HG02943 (cell line): Measurements from ENCODE around the gene ACAP3.

Experiments
- ATAC-seq: cut with Tn5 transposase; IDR thresholded peaks from one replicate; pipeline ENCODE4 v1.9.1; 2021; ENCODE audit warnings: mild to moderate bottlenecking, low read depth, moderate library complexity; ENCODE audit not compliant: unreplicated experiment

Gene ACAP3

DNA sequence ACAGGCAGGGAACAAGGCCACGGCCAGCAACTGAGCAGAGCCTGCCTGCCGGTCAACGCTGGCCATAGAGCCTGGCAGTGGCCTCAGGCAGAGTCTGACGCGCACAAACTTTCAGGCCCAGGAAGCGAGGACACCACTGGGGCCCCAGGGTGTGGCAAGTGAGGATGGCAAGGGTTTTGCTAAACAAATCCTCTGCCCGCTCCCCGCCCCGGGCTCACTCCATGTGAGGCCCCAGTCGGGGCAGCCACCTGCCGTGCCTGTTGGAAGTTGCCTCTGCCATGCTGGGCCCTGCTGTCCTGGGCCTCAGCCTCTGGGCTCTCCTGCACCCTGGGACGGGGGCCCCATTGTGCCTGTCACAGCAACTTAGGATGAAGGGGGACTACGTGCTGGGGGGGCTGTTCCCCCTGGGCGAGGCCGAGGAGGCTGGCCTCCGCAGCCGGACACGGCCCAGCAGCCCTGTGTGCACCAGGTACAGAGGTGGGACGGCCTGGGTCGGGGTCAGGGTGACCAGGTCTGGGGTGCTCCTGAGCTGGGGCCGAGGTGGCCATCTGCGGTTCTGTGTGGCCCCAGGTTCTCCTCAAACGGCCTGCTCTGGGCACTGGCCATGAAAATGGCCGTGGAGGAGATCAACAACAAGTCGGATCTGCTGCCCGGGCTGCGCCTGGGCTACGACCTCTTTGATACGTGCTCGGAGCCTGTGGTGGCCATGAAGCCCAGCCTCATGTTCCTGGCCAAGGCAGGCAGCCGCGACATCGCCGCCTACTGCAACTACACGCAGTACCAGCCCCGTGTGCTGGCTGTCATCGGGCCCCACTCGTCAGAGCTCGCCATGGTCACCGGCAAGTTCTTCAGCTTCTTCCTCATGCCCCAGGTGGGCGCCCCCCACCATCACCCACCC, 23.6 kb upstream of the ACAP3 start, which contains the start of gene TAS1R3:
Gene TAS1R3, plus strand, starts transcription at position 213 of the 898 bp plus-strand sequence. Its CDS starts 66 bp downstream, at position 279.
- no peak for ATAC-seq

DNA sequence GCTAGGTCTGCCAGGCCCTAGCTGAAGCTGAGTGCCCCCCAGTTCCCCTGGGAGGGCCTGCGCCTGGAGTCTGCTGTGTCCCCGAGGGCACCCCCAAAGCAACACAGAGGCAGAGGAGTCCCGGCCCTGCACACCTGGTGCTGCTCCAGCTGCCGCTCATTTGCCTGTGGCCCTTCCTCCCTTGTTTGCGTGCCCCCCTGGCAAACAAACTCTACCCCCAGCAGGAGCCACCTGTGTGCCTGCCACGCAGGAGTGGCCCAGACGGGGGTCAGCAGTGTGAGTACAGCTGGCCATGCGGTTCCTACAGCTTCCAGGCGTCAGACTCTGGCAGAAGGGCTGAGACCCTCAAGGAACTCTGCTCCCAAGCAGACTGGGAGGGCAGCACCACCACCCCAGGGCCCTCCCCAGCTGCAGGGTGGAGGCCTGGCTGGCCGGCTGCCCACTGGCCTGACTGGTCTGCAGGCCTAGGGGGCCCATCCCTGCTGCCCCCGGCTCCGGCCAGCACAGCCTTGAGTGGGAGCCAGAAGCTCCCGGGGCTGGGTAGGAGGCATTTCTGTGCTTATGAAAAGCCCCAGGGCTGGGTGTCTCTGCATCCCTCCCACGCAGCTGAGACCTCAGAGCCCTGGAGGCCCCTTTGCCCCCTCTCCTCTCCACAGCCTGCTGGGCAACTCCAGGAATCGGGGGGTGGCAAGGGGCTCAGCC, 22.8 kb upstream of the ACAP3 start:
- ATAC-seq = no peak

DNA sequence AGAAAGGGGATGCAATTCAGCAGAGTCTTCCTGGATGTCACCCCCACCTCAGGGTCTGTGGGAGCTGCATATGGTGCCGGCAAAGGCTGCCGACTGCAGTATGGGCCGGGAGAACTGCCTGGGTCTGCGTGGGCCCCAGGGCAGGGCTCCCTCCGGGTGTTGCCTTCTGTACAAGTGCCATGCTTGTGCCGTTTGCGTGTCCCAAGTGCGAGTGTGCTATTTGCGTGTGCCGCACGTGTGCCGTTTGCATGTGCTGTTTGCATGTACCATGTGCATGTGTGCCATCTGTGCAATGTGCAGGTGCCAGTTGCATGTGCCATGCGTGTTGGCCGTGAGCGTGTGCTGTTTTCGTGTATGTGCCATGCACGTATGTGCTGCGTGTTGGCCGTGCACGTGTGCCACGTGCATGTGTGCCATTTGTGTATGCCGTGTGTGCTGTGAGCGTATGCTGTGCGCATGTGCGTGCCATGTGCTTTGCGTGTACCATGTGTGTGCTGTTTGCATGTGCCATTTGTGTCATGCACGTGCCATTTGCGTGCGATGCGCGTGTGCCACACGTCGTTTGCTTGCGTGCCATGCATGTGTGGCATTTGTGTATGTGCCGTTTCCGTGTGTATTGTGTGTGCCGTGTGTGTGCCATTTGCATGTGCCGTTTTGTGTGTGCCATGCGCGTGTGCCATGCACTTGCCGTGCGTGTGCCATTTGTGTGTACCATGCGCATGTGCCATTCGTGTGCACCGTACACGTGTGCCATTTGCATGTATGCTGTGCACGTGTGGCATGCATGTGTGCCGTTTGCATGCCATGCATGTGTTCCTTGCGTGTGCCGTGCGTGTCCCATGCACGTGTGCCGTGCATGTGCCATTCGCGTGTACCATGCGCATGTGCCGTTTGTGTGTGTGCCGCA, 21.8 kb upstream of the ACAP3 start:
- no peak for ATAC-seq

DNA sequence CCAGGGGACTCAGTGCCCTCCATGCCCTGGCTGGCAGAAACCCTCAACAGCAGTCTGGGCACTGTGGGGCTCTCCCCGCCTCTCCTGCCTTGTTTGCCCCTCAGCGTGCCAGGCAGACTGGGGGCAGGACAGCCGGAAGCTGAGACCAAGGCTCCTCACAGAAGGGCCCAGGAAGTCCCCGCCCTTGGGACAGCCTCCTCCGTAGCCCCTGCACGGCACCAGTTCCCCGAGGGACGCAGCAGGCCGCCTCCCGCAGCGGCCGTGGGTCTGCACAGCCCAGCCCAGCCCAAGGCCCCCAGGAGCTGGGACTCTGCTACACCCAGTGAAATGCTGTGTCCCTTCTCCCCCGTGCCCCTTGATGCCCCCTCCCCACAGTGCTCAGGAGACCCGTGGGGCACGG, 20.5 kb upstream of the ACAP3 start:
- no peak for ATAC-seq

DNA sequence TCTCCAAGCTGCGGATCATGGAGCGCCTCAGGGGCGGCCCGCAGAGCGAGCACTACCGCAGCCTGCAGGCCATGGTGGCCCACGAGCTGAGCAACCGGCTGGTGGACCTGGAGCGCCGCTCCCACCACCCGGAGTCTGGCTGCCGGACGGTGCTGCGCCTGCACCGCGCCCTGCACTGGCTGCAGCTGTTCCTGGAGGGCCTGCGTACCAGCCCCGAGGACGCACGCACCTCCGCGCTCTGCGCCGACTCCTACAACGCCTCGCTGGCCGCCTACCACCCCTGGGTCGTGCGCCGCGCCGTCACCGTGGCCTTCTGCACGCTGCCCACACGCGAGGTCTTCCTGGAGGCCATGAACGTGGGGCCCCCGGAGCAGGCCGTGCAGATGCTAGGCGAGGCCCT, 19.6 kb upstream of the ACAP3 start:
- ATAC-seq = no peak

DNA sequence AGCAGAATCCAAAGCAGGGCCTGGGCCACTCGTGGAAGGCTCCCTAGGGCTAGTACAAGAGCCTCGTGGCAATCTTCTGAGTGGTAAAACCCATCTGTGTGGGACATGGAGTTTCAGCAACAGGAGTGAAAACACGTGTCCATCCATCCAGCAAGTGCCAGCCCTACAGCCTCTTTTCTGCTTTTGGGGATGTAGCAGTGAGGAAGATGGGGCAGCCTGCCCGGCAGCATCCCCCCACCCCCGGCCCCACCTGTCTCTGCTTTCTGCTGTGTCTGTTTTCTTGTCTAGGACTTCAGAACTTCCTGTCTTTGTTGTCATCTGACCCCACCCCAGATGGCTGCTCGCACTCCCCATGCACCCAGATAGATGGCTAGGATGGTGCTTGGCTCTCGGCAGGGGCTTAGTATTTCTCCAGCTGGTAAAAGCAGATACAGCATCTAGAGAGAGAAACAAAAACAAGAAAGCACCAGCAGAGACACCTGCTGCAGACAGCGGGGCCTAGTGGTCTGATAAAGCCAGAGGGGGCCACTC, 18.4 kb upstream of the ACAP3 start:
- ATAC-seq = no peak

DNA sequence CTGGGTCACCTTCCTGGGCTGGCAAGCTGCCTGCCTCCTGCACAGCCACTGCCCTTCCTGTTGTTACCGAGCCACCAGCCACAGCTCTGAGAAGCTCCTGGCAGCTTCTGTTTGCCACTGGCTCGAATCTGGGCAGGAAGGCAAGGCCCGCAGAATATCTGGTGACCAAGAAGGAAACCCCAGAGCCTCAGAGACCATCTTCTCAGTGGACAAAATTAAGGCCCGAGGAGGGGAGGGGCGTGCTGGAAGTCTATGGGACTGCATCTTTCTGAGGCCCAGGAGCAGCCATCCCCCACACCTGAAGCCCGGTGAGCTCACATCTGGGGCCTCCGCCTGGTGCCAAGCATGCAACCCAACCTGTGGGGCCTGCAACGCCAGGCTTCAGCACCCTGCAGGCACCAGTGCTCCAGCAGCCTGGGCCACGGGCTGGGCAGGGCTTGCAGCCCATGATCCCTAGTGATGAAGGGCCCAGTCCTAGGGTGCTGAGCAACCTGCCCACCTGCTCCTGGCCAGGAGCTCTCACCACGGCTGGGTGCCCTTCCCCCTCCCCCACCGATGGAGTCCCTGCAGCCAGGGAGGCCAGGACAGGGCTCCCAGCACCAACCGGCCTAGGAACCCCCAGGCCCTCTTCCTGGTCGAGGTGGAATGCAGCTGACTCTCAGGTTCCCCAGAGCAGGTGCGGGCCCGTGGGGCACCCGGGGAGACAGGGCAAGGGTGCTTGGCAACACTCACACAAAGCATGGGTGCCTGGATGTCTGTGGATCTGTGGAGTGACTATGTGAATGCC, 17.8 kb upstream of the ACAP3 start:
- ATAC-seq = no peak

DNA sequence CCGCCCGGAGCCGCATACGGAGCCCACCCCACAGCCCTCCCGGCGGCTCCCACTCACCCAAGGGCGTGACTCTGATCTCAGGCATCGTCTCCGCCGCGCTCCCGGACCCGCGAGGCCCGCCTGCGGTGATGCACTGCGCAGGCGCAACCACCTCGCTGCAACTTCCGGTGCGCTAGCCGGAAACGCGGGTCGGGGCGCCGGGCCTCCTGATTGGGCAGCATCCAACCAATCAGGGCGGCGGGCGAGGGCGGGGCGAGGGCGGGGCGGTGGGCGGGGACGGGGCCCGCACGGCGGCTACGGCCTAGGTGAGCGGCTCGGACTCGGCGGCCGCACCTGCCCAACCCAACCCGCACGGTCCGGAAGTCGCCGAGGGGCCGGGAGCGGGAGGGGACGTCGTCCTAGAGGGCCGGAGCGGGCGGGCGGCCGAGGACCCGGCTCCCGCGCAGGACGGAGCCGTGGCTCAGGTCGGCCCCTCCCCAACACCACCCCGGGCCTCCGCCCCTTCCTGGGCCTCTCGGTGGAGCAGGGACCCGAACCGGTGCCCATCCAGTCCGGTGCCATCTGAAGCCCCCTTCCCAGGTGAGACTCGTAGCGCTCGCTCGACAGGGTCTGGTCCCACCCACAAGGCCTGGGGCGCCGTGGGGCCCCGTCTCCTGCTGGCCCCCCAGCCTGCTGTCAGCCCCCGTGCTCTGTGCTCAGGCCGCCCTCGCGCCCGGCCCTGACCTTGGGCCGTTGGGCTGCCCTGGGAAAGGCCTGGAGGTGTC, 17.0 kb upstream of the ACAP3 start, which contains the start of the genes CPTP and INTS11:
Gene CPTP, plus strand, starts transcription at position 279 of the 764 bp plus-strand sequence. CDS start 2,109 bp downstream, outside the sequence.
Gene INTS11, minus strand, starts transcription at position 137 of the 764 bp plus-strand sequence. Its CDS starts 52 bp downstream, at position 85.
- ATAC-seq = peak; percentile 60

DNA sequence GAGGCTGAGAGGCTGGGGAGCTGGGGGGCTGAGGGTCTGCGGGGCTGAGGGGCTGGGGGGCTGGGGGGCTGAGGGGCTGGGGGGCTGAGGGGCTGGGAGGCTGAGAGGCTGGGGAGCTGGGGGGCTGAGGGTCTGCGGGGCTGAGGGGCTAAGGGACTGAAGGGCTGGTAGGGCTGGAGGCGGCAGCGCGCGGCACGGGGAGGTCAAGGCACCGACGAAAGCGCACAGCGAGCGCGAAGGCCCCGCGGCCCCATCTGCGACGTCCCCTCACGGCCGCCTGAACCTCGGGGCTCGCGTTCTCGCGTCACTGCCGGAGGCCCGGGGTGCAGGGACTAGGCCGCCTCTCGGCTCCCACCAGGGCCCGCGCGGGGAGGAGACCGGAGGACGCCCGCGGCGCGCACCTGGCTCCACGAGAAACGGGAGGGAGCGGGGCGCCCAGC, 16.4 kb upstream of the ACAP3 start:
- ATAC-seq = peak; percentile 24

DNA sequence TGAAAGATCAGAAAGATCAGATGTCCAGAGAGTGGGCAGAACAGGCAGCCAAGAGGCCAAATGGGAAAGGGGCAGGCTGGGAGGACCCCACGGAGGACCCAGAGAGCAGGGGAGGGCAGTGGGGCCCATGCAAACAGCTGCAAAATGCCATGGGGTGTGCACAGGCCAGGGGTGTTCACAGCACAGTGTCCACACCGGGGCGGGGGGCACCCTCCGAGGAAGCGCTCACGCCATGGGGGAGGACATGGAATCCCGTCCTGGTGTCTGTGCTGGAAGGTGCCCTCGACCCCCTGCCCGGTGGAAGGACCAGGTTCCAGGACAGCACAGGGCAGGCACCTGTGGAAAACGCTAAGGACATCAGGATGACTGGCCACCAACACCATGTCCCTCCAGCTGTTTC, 15.2 kb upstream of the ACAP3 start:
- no peak for ATAC-seq

DNA sequence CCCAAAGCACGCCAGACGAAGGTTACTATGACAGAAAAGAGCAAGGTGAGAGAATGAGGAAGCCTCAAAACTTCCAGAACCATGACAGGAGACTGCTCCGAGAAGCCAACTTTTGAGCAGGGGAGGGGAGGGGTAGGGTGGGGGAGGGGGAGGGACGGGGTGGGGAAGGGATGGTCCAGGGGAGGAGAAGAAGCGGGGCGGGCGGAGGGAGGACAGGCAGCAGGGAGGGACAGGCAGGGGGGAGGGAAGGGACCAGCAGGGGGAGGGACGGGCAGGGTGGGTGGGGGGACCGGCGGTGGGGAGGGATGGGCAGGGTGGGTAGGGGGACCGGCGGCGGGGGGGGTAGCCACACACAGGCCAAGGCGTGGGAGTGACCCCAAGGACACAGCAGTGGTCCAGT, 14.7 kb upstream of the ACAP3 start:
- no peak for ATAC-seq

DNA sequence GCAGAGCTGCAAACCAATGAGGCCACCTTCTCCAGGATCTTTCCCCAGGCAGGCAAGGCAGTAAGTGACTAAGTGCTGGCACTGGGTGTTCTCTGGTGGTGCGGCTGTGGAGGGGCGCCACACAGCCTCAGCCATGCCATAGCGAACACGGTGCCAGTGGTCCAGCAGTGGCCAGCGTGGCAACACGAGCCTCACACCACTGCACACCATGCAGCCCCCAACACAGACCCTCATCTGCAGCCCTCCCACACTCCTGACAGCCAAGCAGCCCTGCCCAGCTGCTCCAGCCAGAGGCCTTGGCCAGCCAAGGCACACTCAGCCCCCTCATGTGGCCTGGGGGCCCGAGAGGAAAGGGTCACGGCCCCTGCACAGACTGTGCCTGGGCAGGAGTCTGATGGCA, 13.7 kb upstream of the ACAP3 start:
- no peak for ATAC-seq

DNA sequence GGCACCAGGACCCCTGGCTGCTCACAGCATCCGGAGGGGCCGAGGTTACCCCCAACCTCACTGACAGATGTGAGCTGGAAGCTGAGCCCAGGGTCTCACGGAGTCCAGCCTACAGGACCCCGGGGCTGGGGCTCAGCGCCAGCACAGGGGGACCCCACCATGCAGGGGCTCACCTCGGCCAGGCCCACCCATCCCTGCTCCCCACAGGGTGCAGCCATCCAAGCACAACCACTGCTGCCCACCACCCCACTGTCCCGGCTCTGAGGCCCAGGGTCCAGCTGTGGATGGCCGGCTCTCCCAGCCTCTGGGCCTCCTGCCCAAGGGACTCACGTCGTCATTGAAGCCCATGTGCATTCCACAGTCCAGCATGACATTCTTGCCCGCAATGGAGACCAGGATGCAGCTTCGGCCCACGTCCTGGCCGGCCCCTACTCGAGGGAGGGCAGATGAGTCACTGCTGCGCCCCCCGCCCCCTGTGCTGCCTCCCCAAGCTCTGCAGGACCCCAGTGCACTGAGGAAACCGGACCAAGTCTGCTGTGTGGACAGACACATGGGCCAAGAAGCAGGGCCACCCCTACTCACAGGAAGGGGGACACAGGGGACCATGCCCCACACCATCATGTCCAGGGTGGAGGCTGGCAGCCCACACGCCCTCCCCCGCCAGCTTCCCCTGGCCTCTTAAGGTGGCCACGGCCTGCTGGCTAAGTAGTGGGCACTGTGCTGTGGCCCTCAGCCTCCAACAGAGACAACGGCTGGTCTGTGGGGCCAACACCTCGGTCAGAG, 13.1 kb upstream of the ACAP3 start:
- no peak for ATAC-seq

DNA sequence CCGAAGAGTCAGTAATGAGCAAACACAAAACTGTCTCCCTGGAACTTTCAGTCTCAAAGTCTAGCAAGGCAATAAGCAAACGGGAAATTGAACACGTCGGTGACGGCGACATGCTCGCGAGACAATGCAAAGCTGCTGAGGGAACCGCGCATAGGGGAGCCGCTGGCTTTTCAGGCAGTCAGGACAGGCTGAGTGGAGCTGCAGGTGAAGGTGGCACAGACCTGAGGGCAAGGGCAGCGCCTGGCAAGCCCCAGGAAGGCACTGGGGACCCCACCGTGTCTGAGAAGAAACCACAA, 11.9 kb upstream of the ACAP3 start:
- ATAC-seq = no peak

DNA sequence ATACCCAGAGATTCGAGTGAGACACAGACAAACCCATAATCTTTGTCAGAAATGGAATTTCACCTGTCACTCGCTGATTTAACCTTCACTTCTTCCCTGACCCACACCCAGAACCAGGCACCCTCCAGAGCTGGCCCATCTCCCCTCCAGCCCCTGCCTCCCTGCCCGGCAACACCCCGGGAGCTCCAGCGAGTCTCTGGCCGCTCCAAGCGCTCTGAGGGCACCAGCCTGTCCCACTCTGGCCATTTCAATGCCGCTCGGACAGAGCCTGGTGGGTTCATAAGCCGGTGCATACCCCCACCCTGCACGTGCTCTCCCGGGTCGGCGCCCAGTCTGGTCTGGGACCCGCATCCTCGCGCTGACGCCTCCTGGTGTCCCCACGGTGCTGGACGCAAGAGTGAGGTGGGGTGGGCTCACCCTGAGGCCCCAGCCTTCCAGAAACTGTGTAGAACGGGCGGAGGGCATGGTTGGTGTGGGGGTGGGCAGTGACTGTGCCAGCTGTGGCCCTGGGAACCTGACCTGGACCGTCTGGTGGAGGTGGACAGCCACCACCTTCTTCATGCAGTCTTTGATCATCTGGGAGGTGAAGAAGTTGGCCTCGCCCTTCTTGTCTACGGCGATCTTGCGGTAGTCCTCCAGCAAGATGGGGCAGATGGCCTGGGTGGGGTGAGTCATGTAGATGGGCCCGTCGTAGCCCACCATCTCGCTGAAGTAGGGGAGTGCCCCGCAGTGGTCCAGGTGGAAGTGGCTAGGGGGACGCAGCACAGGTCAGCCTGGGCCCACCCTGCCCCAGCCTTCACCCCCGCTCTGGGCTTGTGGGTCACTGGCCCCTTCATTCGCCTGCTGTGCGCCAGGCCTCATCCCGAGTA, 11.3 kb upstream of the ACAP3 start:
- ATAC-seq = no peak

DNA sequence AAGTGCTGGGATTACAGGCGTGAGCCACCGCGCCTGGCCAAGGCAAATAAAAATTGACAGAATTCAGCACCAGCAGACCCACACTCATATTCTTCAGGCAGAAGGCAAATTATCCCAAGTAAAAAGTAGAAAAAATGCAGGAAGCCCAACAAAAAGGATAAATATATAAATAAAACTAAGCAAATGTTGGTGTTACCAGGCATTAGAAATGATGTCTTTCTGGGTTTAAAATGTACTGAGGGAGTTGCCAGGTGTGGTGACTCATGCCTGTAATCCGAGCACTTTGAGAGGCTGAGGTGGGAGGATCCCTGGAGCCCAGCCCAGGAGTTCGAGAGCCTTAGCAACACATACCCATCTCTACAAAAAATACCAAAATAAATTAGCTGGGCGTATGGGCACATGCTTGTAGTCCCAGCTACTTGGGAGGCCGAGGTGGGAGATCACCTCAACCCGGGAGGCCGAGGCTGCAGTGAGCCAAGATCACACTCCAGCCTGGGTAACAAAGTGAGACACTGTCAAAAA, 10.5 kb upstream of the ACAP3 start:
- ATAC-seq = no peak

DNA sequence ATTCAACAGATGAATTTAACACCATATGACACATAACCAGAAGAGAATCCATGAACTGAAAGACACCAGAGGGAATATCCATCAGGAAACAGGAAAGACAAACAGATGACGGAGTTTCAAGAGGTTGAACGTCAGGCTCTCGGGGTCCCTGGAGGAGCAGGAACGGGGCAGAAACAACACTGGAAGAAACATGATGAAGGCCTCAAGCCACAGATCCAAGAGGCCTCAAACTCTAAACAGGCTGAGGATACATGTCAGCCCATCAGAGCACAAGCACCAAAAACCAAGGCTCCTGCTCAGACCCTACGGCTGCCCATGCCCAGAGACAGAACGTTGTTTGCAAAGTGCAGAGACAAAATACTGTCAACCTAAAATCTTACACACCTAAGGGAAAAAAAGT, 9.7 kb upstream of the ACAP3 start:
- no peak for ATAC-seq
